ENCODE data around the gene CLN5.

DNA sequence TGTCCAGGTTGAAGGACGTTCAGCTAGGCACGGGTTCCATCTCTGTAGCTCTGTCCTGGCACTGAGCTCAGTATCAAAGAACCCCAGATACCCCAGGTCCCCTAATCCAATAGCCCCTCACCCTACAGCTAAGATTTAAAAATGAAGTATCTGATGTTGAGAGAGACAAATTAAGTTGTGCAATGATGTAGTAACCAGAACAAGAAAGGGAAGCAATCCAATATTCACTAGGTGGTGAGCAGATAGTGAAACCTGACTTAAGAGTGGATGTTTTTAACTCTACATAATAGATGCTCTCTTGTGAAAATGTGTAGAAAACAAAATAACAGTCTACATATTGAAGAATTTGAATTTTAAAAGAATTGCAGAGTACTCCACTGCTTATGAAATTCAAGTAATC is 41.8 kb upstream of the CLN5 start:
- TF ChIP-seq POLR2A (IDR thresholded peaks at IDR 0.05; ENCODE audit: low read depth, low read length) (no peak), GATA2 (IDR thresholded peaks at IDR 0.05; ENCODE audit: insufficient read depth, insufficient read length, low read depth, low read length) (no peak), EZH2 (IDR thresholded peaks at IDR 0.05; ENCODE audit: borderline replicate concordance, low read depth, low read length, severe bottlenecking) (no peak), MYC (IDR thresholded peaks at IDR 0.05; ENCODE audit: low read depth, low read length) (no peak)
- TF ChIP-seq, protein P1, sequence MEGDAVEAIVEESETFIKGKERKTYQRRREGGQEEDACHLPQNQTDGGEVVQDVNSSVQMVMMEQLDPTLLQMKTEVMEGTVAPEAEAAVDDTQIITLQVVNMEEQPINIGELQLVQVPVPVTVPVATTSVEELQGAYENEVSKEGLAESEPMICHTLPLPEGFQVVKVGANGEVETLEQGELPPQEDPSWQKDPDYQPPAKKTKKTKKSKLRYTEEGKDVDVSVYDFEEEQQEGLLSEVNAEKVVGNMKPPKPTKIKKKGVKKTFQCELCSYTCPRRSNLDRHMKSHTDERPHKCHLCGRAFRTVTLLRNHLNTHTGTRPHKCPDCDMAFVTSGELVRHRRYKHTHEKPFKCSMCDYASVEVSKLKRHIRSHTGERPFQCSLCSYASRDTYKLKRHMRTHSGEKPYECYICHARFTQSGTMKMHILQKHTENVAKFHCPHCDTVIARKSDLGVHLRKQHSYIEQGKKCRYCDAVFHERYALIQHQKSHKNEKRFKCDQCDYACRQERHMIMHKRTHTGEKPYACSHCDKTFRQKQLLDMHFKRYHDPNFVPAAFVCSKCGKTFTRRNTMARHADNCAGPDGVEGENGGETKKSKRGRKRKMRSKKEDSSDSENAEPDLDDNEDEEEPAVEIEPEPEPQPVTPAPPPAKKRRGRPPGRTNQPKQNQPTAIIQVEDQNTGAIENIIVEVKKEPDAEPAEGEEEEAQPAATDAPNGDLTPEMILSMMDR (IDR thresholded peaks at IDR 0.05; ENCODE audit: extremely low read depth in 1 of 2, insufficient read depth in 1 of 2, low read depth in 1 of 2, low read length in 2 of 2) = no peak
